Colonic mucosa (tissue), 4 donors: ENCODE measurements around the gene CDC26. TPM values are rescaled to one million over a fixed set of nuclear protein-coding genes. Genes with fewer than 3 reads are reported as not detected.
"Not testable (repeated sequence)": the region's sequence is repeated elsewhere in the genome, so short reads cannot be mapped to it uniquely, and the experiment has no call there.

Experiments
- DNase-seq: peaks from one replicate; pipeline ENCODE4 v3.0.0-alpha.2; 2020
- H3K27ac ChIP-seq: fragments of 200-600 bp; one replicate; pipeline ENCODE4 v1.8.0; 2021
- H3K27me3 ChIP-seq: fragments of 200-600 bp; one replicate; pipeline ENCODE4 v1.8.0; 2021
- H3K36me3 ChIP-seq: fragments of 200-600 bp; one replicate; pipeline ENCODE4 v1.8.0; 2021
- H3K4me1 ChIP-seq: fragments of 200-600 bp; one replicate; pipeline ENCODE4 v1.8.0; 2021; ENCODE audit warnings: mild to moderate bottlenecking
- H3K4me3 ChIP-seq: fragments of 200-600 bp; one replicate; pipeline ENCODE4 v1.8.0; 2021
- H3K9ac ChIP-seq, 2 donors: one replicate each; pipeline ENCODE4 v1.7.0; 2013; ENCODE audit warnings: control low read depth in 2 of 2, low read depth in 2 of 2, low read length in 2 of 2
- H3K9me3 ChIP-seq: fragments of 200-600 bp; one replicate; pipeline ENCODE4 v1.8.0; 2021
- CTCF ChIP-seq: fragments of 200-600 bp; IDR thresholded peaks from one replicate; pipeline ENCODE4 v1.8.0; 2022; ENCODE audit warnings: antibody characterized with exemption, mild to moderate bottlenecking
- intact Hi-C: fragments of 100-400 bp; cut with DNase I; formaldehyde crosslinking; loops from one replicate; pipeline ENCODE4 v1.14.1; 2022
- total RNA-seq, 2 donors: library from RNA; stranded (reverse); fragmentation: NEBNext Ultra II Directional in 1 of 2; extraction: Animal tissue kit (Norgen Biotek cat#: 25700) in 1 of 2; gene quantifications; one replicate each; pipeline ENCODE4 v1.2.1, GENCODE V29; 2021
- donor health status: healthy.
- donor health status: DM: no; HTN: no; CAD: no.
- donor health status: DM: no; HTN: no; CAD: no.

The CDC26 gene
- total RNA-seq, 2 donors from 2014 or later, result 30.7 to 31.1 TPM

- Histone ChIP-seq H3K9me3 (no peaks in the 10 kb centered on the region), H3K4me1 (no peaks in the 10 kb centered on the region), H3K9ac (no peak overlapping the region), H3K36me3 (no peaks in the 10 kb centered on the region), H3K27ac (no peak overlapping the region), H3K27me3 (no peaks in the 10 kb centered on the region), H3K4me3 (no peak overlapping the region)
- intact Hi-C loops, result no loop called here
- no peak for TF ChIP-seq CTCF
- no peak for DNase-seq
Measured at GRCh38 chr9:113241161-113241560, 34.2 kb downstream of the CDC26 start.

- H3K27me3 ChIP-seq, result no peaks in the 10 kb centered on the region
- no peak overlapping the region for H3K27ac ChIP-seq
- H3K9ac ChIP-seq, result no peak overlapping the region
- H3K9me3 ChIP-seq, result no peaks in the 10 kb centered on the region
- H3K4me1 ChIP-seq, result no peaks in the 10 kb centered on the region
- no peak for DNase-seq
- no peaks in the 10 kb centered on the region for H3K36me3 ChIP-seq
- TF ChIP-seq CTCF, result no peak
- intact Hi-C loops, result no loop called here
- no peak overlapping the region for H3K4me3 ChIP-seq
Measured at GRCh38 chr9:113238859-113239232, 36.5 kb downstream of the CDC26 start.

GRCh38 chr9:113238202-113238858 is 37.0 kb downstream of the CDC26 start:
- H3K4me3 ChIP-seq, result no peak overlapping the region
- no peaks in the 10 kb centered on the region for H3K9me3 ChIP-seq
- intact Hi-C loops, result no loop called here
- H3K36me3 ChIP-seq, result no peaks in the 10 kb centered on the region
- no peak for TF ChIP-seq CTCF
- H3K4me1 ChIP-seq, result no peaks in the 10 kb centered on the region
- no peak for DNase-seq
- H3K27ac ChIP-seq, result no peak overlapping the region
- no peak overlapping the region for H3K9ac ChIP-seq
- H3K27me3 ChIP-seq, result no peaks in the 10 kb centered on the region

- H3K4me3 ChIP-seq, result no peak overlapping the region
- H3K9me3 ChIP-seq, result no peaks in the 10 kb centered on the region
- H3K4me1 ChIP-seq, result no peaks in the 10 kb centered on the region
- TF ChIP-seq CTCF, result no peak
- H3K9ac ChIP-seq, result no peak overlapping the region
- no peaks in the 10 kb centered on the region for H3K36me3 ChIP-seq
- no peak for DNase-seq
- no peaks in the 10 kb centered on the region for H3K27me3 ChIP-seq
- intact Hi-C loops, result no loop called here
- H3K27ac ChIP-seq, result no peak overlapping the region
Measured at GRCh38 chr9:113237026-113237425, 38.3 kb downstream of the CDC26 start.

- H3K4me3 ChIP-seq, H3K36me3 ChIP-seq, intact Hi-C loops, H3K9ac ChIP-seq, H3K27ac ChIP-seq, DNase-seq, H3K4me1 ChIP-seq, H3K9me3 ChIP-seq, H3K27me3 ChIP-seq: not testable (repeated sequence)
Measured at GRCh38 chr9:113235701-113236255, 39.6 kb downstream of the CDC26 start.

- no peak for TF ChIP-seq CTCF
- no peaks in the 10 kb centered on the region for H3K9me3 ChIP-seq
- H3K27me3 ChIP-seq, result no peaks in the 10 kb centered on the region
- no peak for DNase-seq
- no peaks in the 10 kb centered on the region for H3K36me3 ChIP-seq
- H3K27ac ChIP-seq, result no peak overlapping the region
- no peak overlapping the region for H3K4me3 ChIP-seq
- H3K9ac ChIP-seq, result no peak overlapping the region
- no peaks in the 10 kb centered on the region for H3K4me1 ChIP-seq
- intact Hi-C loops, result no loop called here
Measured at GRCh38 chr9:113231701-113232100, 43.7 kb downstream of the CDC26 start.
